ENCODE data around the gene ADK. TPM values are rescaled to one million over a fixed set of nuclear protein-coding genes. Genes with fewer than 3 reads are reported as not detected.

Gene ADK
- polyA plus RNA-seq, 3 donors: 27.0 to 33.2 (median 27.3) TPM

GRCh38 chr10:74690393-74690792 is 539.4 kb downstream of the ADK start:
- DNase-seq (ENCODE audit: extremely low read depth in 1 of 11, low read depth in 9 of 11, low spot score in 4 of 11): no peak

- DNase-seq (ENCODE audit: extremely low read depth in 1 of 11, low read depth in 9 of 11, low spot score in 4 of 11): no peak
These were observed 540.1 kb downstream of the ADK start for GRCh38 chr10:74691164-74691563.

- peak in 4 of 11 donors; percentile 14 to 39 (median 32) for DNase-seq (ENCODE audit: extremely low read depth in 1 of 11, low read depth in 9 of 11, low spot score in 4 of 11)
These were observed 553.8 kb downstream of the ADK start for GRCh38 chr10:74704629-74705357.

GRCh38 chr10:74705358-74705980 is 554.4 kb downstream of the ADK start:
- DNase-seq (ENCODE audit: extremely low read depth in 1 of 11, low read depth in 9 of 11, low spot score in 4 of 11): no peak

- DNase-seq (ENCODE audit: extremely low read depth in 1 of 11, low read depth in 9 of 11, low spot score in 4 of 11): no peak
These were observed 555.9 kb downstream of the ADK start for GRCh38 chr10:74706966-74707365.

- DNase-seq (ENCODE audit: extremely low read depth in 1 of 11, low read depth in 9 of 11, low spot score in 4 of 11): no peak
These were observed 557.2 kb downstream of the ADK start for GRCh38 chr10:74708246-74708645.

- no peak for DNase-seq (ENCODE audit: extremely low read depth in 1 of 11, low read depth in 9 of 11, low spot score in 4 of 11)
These were observed 567.2 kb downstream of the ADK start for GRCh38 chr10:74718208-74718607.

GRCh38 chr10:74728225-74728624 is 577.2 kb downstream of the ADK start:
- DNase-seq (ENCODE audit: extremely low read depth in 1 of 11, low read depth in 9 of 11, low spot score in 4 of 11): no peak

- DNase-seq (ENCODE audit: extremely low read depth in 1 of 11, low read depth in 9 of 11, low spot score in 4 of 11): no peak
These were observed 579.2 kb downstream of the ADK start for GRCh38 chr10:74730246-74730645.

- DNase-seq (ENCODE audit: extremely low read depth in 1 of 11, low read depth in 9 of 11, low spot score in 4 of 11): no peak
These were observed 582.6 kb downstream of the ADK start for GRCh38 chr10:74733612-74734011.

GRCh38 chr10:74736029-74736428 is 585.0 kb downstream of the ADK start:
- DNase-seq (ENCODE audit: extremely low read depth in 1 of 11, low read depth in 9 of 11, low spot score in 4 of 11): no peak

- DNase-seq (ENCODE audit: extremely low read depth in 1 of 11, low read depth in 9 of 11, low spot score in 4 of 11): no peak
These were observed 587.0 kb downstream of the ADK start for GRCh38 chr10:74738052-74738451.

- no peak for DNase-seq (ENCODE audit: extremely low read depth in 1 of 11, low read depth in 9 of 11, low spot score in 4 of 11)
These were observed 587.5 kb downstream of the ADK start for GRCh38 chr10:74738542-74738941.

- no peak for DNase-seq (ENCODE audit: extremely low read depth in 1 of 11, low read depth in 9 of 11, low spot score in 4 of 11)
These were observed 588.1 kb downstream of the ADK start for GRCh38 chr10:74738985-74739567.

- DNase-seq (ENCODE audit: extremely low read depth in 1 of 11, low read depth in 9 of 11, low spot score in 4 of 11): no peak
These were observed 592.4 kb downstream of the ADK start for GRCh38 chr10:74743401-74743800.

- no peak for DNase-seq (ENCODE audit: extremely low read depth in 1 of 11, low read depth in 9 of 11, low spot score in 4 of 11)
These were observed 594.4 kb downstream of the ADK start for GRCh38 chr10:74745449-74745848.

GRCh38 chr10:74746813-74747212 is 595.8 kb downstream of the ADK start:
- DNase-seq (ENCODE audit: extremely low read depth in 1 of 11, low read depth in 9 of 11, low spot score in 4 of 11): no peak

- DNase-seq (ENCODE audit: extremely low read depth in 1 of 11, low read depth in 9 of 11, low spot score in 4 of 11): no peak
These were observed 597.5 kb downstream of the ADK start for GRCh38 chr10:74748468-74749031.

- DNase-seq (ENCODE audit: extremely low read depth in 1 of 11, low read depth in 9 of 11, low spot score in 4 of 11): no peak
These were observed 599.8 kb downstream of the ADK start for GRCh38 chr10:74750848-74751274.

GRCh38 chr10:74752371-74753040 is 601.5 kb downstream of the ADK start:
- no peak for DNase-seq (ENCODE audit: extremely low read depth in 1 of 11, low read depth in 9 of 11, low spot score in 4 of 11)

Measured in renal cortex interstitium (tissue), 11 donors.